Calu3 (cell line): ENCODE measurements around the gene SLC30A4. TPM values are rescaled to one million over a fixed set of nuclear protein-coding genes. Genes with fewer than 3 reads are reported as not detected.

Experiments used
- BruUV-seq: library from RNA; stranded (reverse); fragments of 400-500 nt; replicated peaks from 2 replicates; lab custom pipeline; 2021; lab: Mats Ljungman, UMichigan
- CTCF ChIA-PET: fragments of 300-600 bp; sonication (Branson Sonifier 250); formaldehyde crosslinking; loops from one replicate; lab custom pipeline; 2022; ENCODE audit warnings: antibody characterized with exemption; lab: Charles Lee
- DNase-seq: peaks from one replicate; pipeline ENCODE4 v3.0.0; 2022
- H3K27ac Mint-ChIP-seq: one replicate; pipeline ENCODE4 v1.8.0; 2022; ENCODE audit warnings: mixed read lengths; ENCODE audit not compliant: unreplicated experiment
- H3K27me3 Mint-ChIP-seq: one replicate; pipeline ENCODE4 v1.8.0; 2022; ENCODE audit warnings: mixed read lengths; ENCODE audit not compliant: unreplicated experiment
- H3K36me3 Mint-ChIP-seq: one replicate; pipeline ENCODE4 v1.8.0; 2022; ENCODE audit warnings: mild to moderate bottlenecking, moderate library complexity, mixed read lengths; ENCODE audit not compliant: insufficient read depth, unreplicated experiment
- H3K4me1 Mint-ChIP-seq: one replicate; pipeline ENCODE4 v1.8.0; 2022; ENCODE audit warnings: mild to moderate bottlenecking, low read depth, mixed read lengths; ENCODE audit not compliant: unreplicated experiment
- H3K4me3 Mint-ChIP-seq: one replicate; pipeline ENCODE4 v1.8.0; 2022; ENCODE audit warnings: mild to moderate bottlenecking, low read depth, moderate library complexity, mixed read lengths; ENCODE audit not compliant: unreplicated experiment
- H3K9me3 Mint-ChIP-seq: one replicate; pipeline ENCODE4 v1.8.0; 2022; ENCODE audit warnings: low read depth, mixed read lengths; ENCODE audit not compliant: unreplicated experiment
- CTCF ChIP-seq: fragments of 200-600 bp; IDR thresholded peaks from one replicate; pipeline ENCODE4 v1.8.0; 2022; ENCODE audit warnings: antibody characterized with exemption; ENCODE audit not compliant: unreplicated experiment
- intact Hi-C: fragments of 100-400 bp; cut with micrococcal nuclease; formaldehyde crosslinking; loops from one replicate; pipeline ENCODE4 v1.10.0; 2022; ENCODE audit not compliant: unreplicated experiment
- total RNA-seq: library from RNA; stranded (reverse); gene quantifications from 2 replicates; pipeline ENCODE4 v1.2.3, GENCODE V29; 2022

The SLC30A4 gene
- total RNA-seq, 1 experiment from 2014 or later: 2.3 TPM

- peak overlapping the region; percentile 54 for H3K4me3 Mint-ChIP-seq
- TF ChIP-seq CTCF: no peak
- CTCF ChIA-PET: interaction anchor here (1.0 to 1.3 kb wide), 5 partner anchors 9 to 132 kb away, joined by 3 to 10 read pairs (median 5); no protein-coding TSS in a partner anchor
- no TSS peak for BruUV-seq
- intact Hi-C loops: loop anchor here (1.0 kb wide), 2 partner anchors 8 to 27 kb away; no protein-coding TSS in a partner anchor
- peaks cover 2% of the 10 kb centered on the region for H3K9me3 Mint-ChIP-seq
- peaks cover 47% of the 10 kb centered on the region for H3K4me1 Mint-ChIP-seq
- peaks cover 36% of the 10 kb centered on the region for H3K36me3 Mint-ChIP-seq
- H3K27me3 Mint-ChIP-seq: no peaks in the 10 kb centered on the region
- peak overlapping the region; percentile 81 for H3K27ac Mint-ChIP-seq
- DNase-seq: no peak
Observed at GRCh38 chr15:45457220-45457619, 65.3 kb downstream of the SLC30A4 start.

GRCh38 chr15:45456212-45457106 lies 66.1 kb downstream of the SLC30A4 start:
- peak; percentile 79 for DNase-seq
- peaks cover 44% of the 10 kb centered on the region for H3K36me3 Mint-ChIP-seq
- H3K27ac Mint-ChIP-seq: peak overlapping the region; percentile 81
- CTCF ChIA-PET: interaction anchor here (0.7 to 3.0 kb wide), 6 partner anchors 8 to 27 kb away, joined by 3 to 16 read pairs (median 6); no protein-coding TSS in a partner anchor
- no peak for TF ChIP-seq CTCF
- peaks cover under 1% of the 10 kb centered on the region for H3K9me3 Mint-ChIP-seq
- peaks cover 47% of the 10 kb centered on the region for H3K4me1 Mint-ChIP-seq
- intact Hi-C loops: loop anchor here (1.0 kb wide), 2 partner anchors 7 to 26 kb away; no protein-coding TSS in a partner anchor
- H3K4me3 Mint-ChIP-seq: peak overlapping the region; percentile 54
- no peaks in the 10 kb centered on the region for H3K27me3 Mint-ChIP-seq
- TSS peak; percentile 60 for BruUV-seq

GRCh38 chr15:45454814-45455213 lies 67.7 kb downstream of the SLC30A4 start:
- no peak for TF ChIP-seq CTCF
- peaks cover 54% of the 10 kb centered on the region for H3K4me1 Mint-ChIP-seq
- no peaks in the 10 kb centered on the region for H3K9me3 Mint-ChIP-seq
- H3K27ac Mint-ChIP-seq: peak overlapping the region; percentile 96
- DNase-seq: peak; percentile 89
- peaks cover 59% of the 10 kb centered on the region for H3K36me3 Mint-ChIP-seq
- CTCF ChIA-PET: interaction anchor here (1.0 to 3.0 kb wide), 3 partner anchors 13 to 24 kb away, joined by 3 to 16 read pairs (median 16); no protein-coding TSS in a partner anchor
- peak overlapping the region; percentile 53 for H3K4me3 Mint-ChIP-seq
- no peaks in the 10 kb centered on the region for H3K27me3 Mint-ChIP-seq
- BruUV-seq: no TSS peak
- intact Hi-C loops: no loop called here

GRCh38 chr15:45451265-45451664 lies 71.3 kb downstream of the SLC30A4 start:
- CTCF ChIA-PET: no interaction called here
- intact Hi-C loops: no loop called here
- peaks cover 59% of the 10 kb centered on the region for H3K36me3 Mint-ChIP-seq
- peaks cover 63% of the 10 kb centered on the region for H3K4me1 Mint-ChIP-seq
- no TSS peak for BruUV-seq
- no peaks in the 10 kb centered on the region for H3K9me3 Mint-ChIP-seq
- TF ChIP-seq CTCF: no peak
- H3K27me3 Mint-ChIP-seq: no peaks in the 10 kb centered on the region
- peak overlapping the region; percentile 98 for H3K27ac Mint-ChIP-seq
- DNase-seq: no peak
- H3K4me3 Mint-ChIP-seq: peak overlapping the region; percentile 79
